Right lobe of liver (tissue), 4 donors: ENCODE data around the gene PEAR1.

Source experiments
- POLR2A ChIP-seq: fragments of 450-650 bp; IDR thresholded peaks from one replicate; pipeline ENCODE4 v1.6.1; 2017; ENCODE audit warnings: antibody characterized with exemption, mild to moderate bottlenecking
- TF ChIP-seq, protein P1 (sequence below), 4 donors: fragments of 200-600 bp in 3 of 4; fragments of 450-650 bp in 1 of 4; IDR thresholded peaks; one replicate each; pipeline versions ENCODE4 v1.5.1 to v1.8.0; 2016 to 2022; ENCODE audit warnings: antibody characterized with exemption in 4 of 4, mild to moderate bottlenecking in 2 of 4
- donor health status: DM: no; HTN: no; CAD: no.
- donor health status: DM: no; HTN: no; CAD: no.
- donor health status: DM: no; HTN: yes; CAD: no.

GRCh38 chr1:156885880-156886355 lies 7.6 kb upstream of the PEAR1 start:
- TF ChIP-seq, protein P1, sequence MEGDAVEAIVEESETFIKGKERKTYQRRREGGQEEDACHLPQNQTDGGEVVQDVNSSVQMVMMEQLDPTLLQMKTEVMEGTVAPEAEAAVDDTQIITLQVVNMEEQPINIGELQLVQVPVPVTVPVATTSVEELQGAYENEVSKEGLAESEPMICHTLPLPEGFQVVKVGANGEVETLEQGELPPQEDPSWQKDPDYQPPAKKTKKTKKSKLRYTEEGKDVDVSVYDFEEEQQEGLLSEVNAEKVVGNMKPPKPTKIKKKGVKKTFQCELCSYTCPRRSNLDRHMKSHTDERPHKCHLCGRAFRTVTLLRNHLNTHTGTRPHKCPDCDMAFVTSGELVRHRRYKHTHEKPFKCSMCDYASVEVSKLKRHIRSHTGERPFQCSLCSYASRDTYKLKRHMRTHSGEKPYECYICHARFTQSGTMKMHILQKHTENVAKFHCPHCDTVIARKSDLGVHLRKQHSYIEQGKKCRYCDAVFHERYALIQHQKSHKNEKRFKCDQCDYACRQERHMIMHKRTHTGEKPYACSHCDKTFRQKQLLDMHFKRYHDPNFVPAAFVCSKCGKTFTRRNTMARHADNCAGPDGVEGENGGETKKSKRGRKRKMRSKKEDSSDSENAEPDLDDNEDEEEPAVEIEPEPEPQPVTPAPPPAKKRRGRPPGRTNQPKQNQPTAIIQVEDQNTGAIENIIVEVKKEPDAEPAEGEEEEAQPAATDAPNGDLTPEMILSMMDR (IDR thresholded peaks at IDR 0.05): no peak
- TF ChIP-seq POLR2A: no peak
